K562 (cell line): ENCODE data around the gene NUDT1. TPM values are rescaled to one million over a fixed set of nuclear protein-coding genes. Genes with fewer than 3 reads are reported as not detected.

Experiments used
- ATAC-seq: fragments of 200-7000 bp; cut with Tn5 transposase; 3 replicates; pipeline ENCODE4 v1.9.1; 2020; ENCODE audit warnings: moderate library complexity
- BruUV-seq: library from RNA; stranded (reverse); fragments of 400-500 nt; replicated peaks from 2 replicates; lab custom pipeline; 2021; lab: Mats Ljungman, UMichigan
- CTCF ChIA-PET: fragments of 300-600 bp; formaldehyde crosslinking; extraction: SDS; loops from one replicate; lab custom pipeline; 2021; ENCODE audit warnings: low intra/inter-chr PET ratio; lab: Yijun Ruan, JAX
- POLR2A ChIA-PET: fragments of 300-600, 350-650 bp; sonication (Branson Sonifier 250); formaldehyde crosslinking; extraction: SDS; loops from one replicate; lab custom pipeline; 2021; ENCODE audit warnings: antibody characterized with exemption, inconsistent platforms; lab: Yijun Ruan, JAX
- DNase-seq, 4 experiments: peaks; one replicate each; pipeline versions ENCODE4 v3.0.0 to v3.0.0-alpha.2; 2011 to 2018; ENCODE audit warnings: low spot score in 3 of 4, mixed read lengths in 3 of 4; ENCODE audit errors: extremely low read depth in 1 of 4
- FAIRE-seq: peaks from 2 replicates; lab custom pipeline; 2011; peaks lifted over from hg19 to GRCh38; lab: Jason Lieb, UNC
- H2AFZ ChIP-seq: 2 replicates; pipeline ENCODE4 v1.6.0; 2011; ENCODE audit warnings: low read depth, low read length, control low read depth, inconsistent platforms
- H3K27ac ChIP-seq: fragments of 200-600 bp; 3 replicates; pipeline ENCODE4 v1.8.0; 2011; ENCODE audit warnings: low read depth, mild to moderate bottlenecking, control low read depth, inconsistent platforms, low read length, moderate library complexity, mixed read lengths; ENCODE audit errors: extremely low read depth
- H3K27me3 ChIP-seq, 2 experiments: fragments of 300-600 bp in 1 of 2; 2 replicates in 1 of 2; 3 replicates in 1 of 2; pipeline versions ENCODE4 v1.6.0 to v1.8.0; 2011; ENCODE audit warnings: inconsistent platforms in 2 of 2, low read length in 2 of 2, mild to moderate bottlenecking in 1 of 2, mixed read lengths in 1 of 2, moderate library complexity in 1 of 2; ENCODE audit not compliant: control insufficient read depth in 2 of 2, insufficient read depth in 2 of 2
- H3K36me3 ChIP-seq: fragments of 300-600 bp; 3 replicates; pipeline ENCODE4 v1.8.0; 2011; ENCODE audit warnings: mild to moderate bottlenecking, low read length, inconsistent platforms; ENCODE audit not compliant: control insufficient read depth, insufficient read depth
- H3K4me1 ChIP-seq, 2 experiments: fragments of 200-600 bp in 1 of 2; replicated peaks in 1 of 2; 2 replicates in 1 of 2; 3 replicates in 1 of 2; pipeline versions ENCODE4 v1.5.1 to v1.8.0; 2011; ENCODE audit warnings: inconsistent platforms in 2 of 2, low read length in 2 of 2, mild to moderate bottlenecking in 1 of 2, mixed read lengths in 1 of 2, moderate library complexity in 1 of 2; ENCODE audit not compliant: control insufficient read depth in 2 of 2, insufficient read depth in 2 of 2
- H3K4me2 ChIP-seq: 2 replicates; pipeline ENCODE4 v1.6.1; 2011; ENCODE audit warnings: low read length, control low read depth, inconsistent platforms, mixed read lengths; ENCODE audit not compliant: insufficient read depth
- H3K4me3 ChIP-seq: fragments of 200-600 bp; sonication (generic), shearing (Covaris generic); 2 replicates; pipeline ENCODE4 v1.5.1; 2016; ENCODE audit warnings: control low read depth, inconsistent platforms
- H3K79me2 ChIP-seq: fragments of 200-600 bp; 3 replicates; pipeline ENCODE4 v1.8.0; 2011; ENCODE audit warnings: low read length, inconsistent platforms; ENCODE audit not compliant: control insufficient read depth, insufficient read depth
- H3K9ac ChIP-seq, 2 experiments: 2 replicates each; pipeline versions ENCODE4 v1.6.0 to v1.6.1; 2011; ENCODE audit warnings: low read depth in 2 of 2, low read length in 2 of 2, control low read depth in 1 of 2, inconsistent platforms in 1 of 2, mild to moderate bottlenecking in 1 of 2, mixed read lengths in 1 of 2; ENCODE audit not compliant: insufficient read depth in 1 of 2
- H3K9me1 ChIP-seq: one replicate; pipeline ENCODE4 v1.6.0; 2011; ENCODE audit warnings: inconsistent platforms, mild to moderate bottlenecking, low read length, moderate library complexity; ENCODE audit not compliant: control insufficient read depth, insufficient read depth
- H3K9me3 ChIP-seq: replicated peaks from 2 replicates; pipeline ENCODE4 v1.5.1; 2011; ENCODE audit warnings: low read depth, low read length, inconsistent platforms; ENCODE audit not compliant: control insufficient read depth, insufficient read depth
- H4K20me1 ChIP-seq: replicated peaks from 2 replicates; pipeline ENCODE4 v1.6.1; 2011; ENCODE audit warnings: low read length, inconsistent platforms, mixed read lengths; ENCODE audit not compliant: control insufficient read depth, insufficient read depth
- E4F1 ChIP-seq: fragments of 250-450 bp; sonication (Bioruptor Pico); IDR thresholded peaks from 2 replicates; pipeline ENCODE4 v1.5.0; 2021; ENCODE audit warnings: mild to moderate bottlenecking, borderline replicate concordance
- TAF15 ChIP-seq: fragments of 200-400 bp; formaldehyde crosslinking; IDR thresholded peaks from 2 replicates; pipeline ENCODE4 v1.6.1; 2017; ENCODE audit warnings: mild to moderate bottlenecking, low read depth, low read length, moderate library complexity
- WGBS: fragments of 100-300 bp; shearing (Covaris generic); methylation state at CpG from one replicate; pipeline ENCODE4 v1.1.6; 2016; ENCODE audit warnings: low coverage, mixed read lengths; ENCODE audit not compliant: insufficient coverage; ENCODE audit errors: missing lambda C conversion rate; 5-methylcytosine and 5-hydroxymethylcytosine counted together
- in situ Hi-C: fragments of 300-500 bp; cut with MboI; formaldehyde crosslinking; loops from 4 replicates; pipeline ENCODE4 v1.15.0; 2018; ENCODE audit warnings: inconsistent platforms, mixed read lengths
- intact Hi-C: fragments of 100-400 bp; cut with micrococcal nuclease; formaldehyde crosslinking; loops from 2 replicates; pipeline ENCODE4 v1.14.2; 2022
- polyA plus RNA-seq, 8 experiments: library from polyadenylated mRNA; depleted of rRNA in 4 of 8; stranded (reverse) in 5 of 8; unstranded in 3 of 8; fragments of >200 nt; fragmentation: Nextera tagmentation in 2 of 8; fragmentation: Illumina TruSeq in 1 of 8; extraction: Ambion mirVana in 2 of 8; extraction: Trizol in 1 of 8; gene quantifications; 2 replicates each; pipeline versions ENCODE4 v1.2.1 to v1.2.3, GENCODE V29; 2011 to 2014; ENCODE audit warnings: inconsistent platforms in 1 of 8, missing spikeins in 1 of 8
- total RNA-seq, 7 experiments: library from RNA; depleted of rRNA in 6 of 7; stranded (reverse); fragments of >200 nt in 6 of 7; fragmentation: Illumina TruSeq in 2 of 7; extraction: Trizol in 2 of 7; gene quantifications; 2 replicates each; pipeline versions ENCODE4 v1.2.1 to v1.2.3, GENCODE V29; 2011 to 2021; ENCODE audit warnings: low replicate concordance in 1 of 7

The NUDT1 gene
- total and polyA plus RNA-seq, 9 of the 15 experiments (the other 6 are each of a cell fraction or from before 2014, with no cell fraction given): 5.3 to 73.3 (median 29.6) TPM

- Histone ChIP-seq H4K20me1 (no peaks in the 10 kb centered on the region), H3K4me1 (peaks cover 8 to 33% of the 10 kb centered on the region in 2 experiments; a peak in 3 of 5 replicates), H3K27me3 (no peaks in the 10 kb centered on the region)
- intact Hi-C loops: no loop called here
- CTCF ChIA-PET: no interaction called here
- TF ChIP-seq E4F1 (CRISPR knock-in tag) (no peak), TAF15 (0 out of 2 replicates have a peak, but pooled peaks have one; percentile 39)
- TF ChIP-seq, all 486 proteins: peak for 1
- 94% methylated on average over 9 of the region's 17 CpGs for WGBS
- DNase-seq (no peak), FAIRE-seq (no peak), ATAC-seq (no peak)
- Histone ChIP-seq H2AFZ (no peak overlapping the region), H3K27ac (no peak overlapping the region), H3K4me3 (no peak overlapping the region), H3K9ac (peak overlapping the region in 1 of 2 experiments; percentile 47; a peak in 2 of 4 replicates), H3K36me3 (peaks cover 59% of the 10 kb centered on the region; the same call in 2 of the 3 replicates), H3K9me3 (no peaks in the 10 kb centered on the region), H3K4me2 (no peak overlapping the region), H3K9me1 (no peaks in the 10 kb centered on the region), H3K79me2 (peaks cover 45% of the 10 kb centered on the region)
- BruUV-seq: no TSS peak
- in situ Hi-C loops: no loop called here
- POLR2A ChIA-PET: interaction anchor here (0.6 kb wide), 1 partner anchor 435 kb away, joined by 3 read pairs; no protein-coding TSS in a partner anchor
Observed at GRCh38 chr7:2239242-2239641, 2.8 kb upstream of the NUDT1 start.
